Measurements from ENCODE around the gene ZFP42. TPM values are rescaled to one million over a fixed set of nuclear protein-coding genes. Genes with fewer than 3 reads are reported as not detected.

Gene ZFP42
- total and polyA plus RNA-seq, 4 donors, result 0.22 to 0.55 (median 0.46) TPM

- no peaks in the 10 kb centered on the region for H3K4me1 ChIP-seq (ENCODE audit: control insufficient read depth, insufficient read depth, low read length)
- no peak overlapping the region for H3K27ac ChIP-seq (ENCODE audit: low read depth, low read length)
- H3K27me3 ChIP-seq (ENCODE audit: control insufficient read depth, insufficient read depth, low read length), result no peaks in the 10 kb centered on the region
- no peaks in the 10 kb centered on the region for H3K36me3 ChIP-seq (ENCODE audit: control insufficient read depth, insufficient read depth, low read length)
- H3K4me3 ChIP-seq (ENCODE audit: low read depth, low read length), result no peak overlapping the region
- 71% methylated on average over 7 of the region's 14 CpGs for WGBS (ENCODE audit: insufficient coverage)
- no peak for DNase-seq (ENCODE audit: low read depth in 4 of 6, low spot score in 6 of 6)
- no peaks in the 10 kb centered on the region for H3K9me3 ChIP-seq (ENCODE audit: control insufficient read depth, insufficient read depth, low read length)
Observed at GRCh38 chr4:188015025-188015940, 19.7 kb downstream of the ZFP42 start.

GRCh38 chr4:188016754-188017153, 21.2 kb downstream of the ZFP42 start:
- Histone ChIP-seq H3K4me3 (ENCODE audit: low read depth, low read length) (no peak overlapping the region), H3K27ac (ENCODE audit: low read depth, low read length) (no peak overlapping the region), H3K9me3 (ENCODE audit: control insufficient read depth, insufficient read depth, low read length) (no peaks in the 10 kb centered on the region), H3K27me3 (ENCODE audit: control insufficient read depth, insufficient read depth, low read length) (no peaks in the 10 kb centered on the region), H3K36me3 (ENCODE audit: control insufficient read depth, insufficient read depth, low read length) (no peaks in the 10 kb centered on the region), H3K4me1 (ENCODE audit: control insufficient read depth, insufficient read depth, low read length) (no peaks in the 10 kb centered on the region)
- WGBS (ENCODE audit: insufficient coverage), result 16% methylated on average over 7 of the region's 7 CpGs
- DNase-seq (ENCODE audit: low read depth in 4 of 6, low spot score in 6 of 6), result no peak

- no CpG with 5 or more reads among the region's 6 CpGs for WGBS (ENCODE audit: insufficient coverage)
- no peak for DNase-seq (ENCODE audit: low read depth in 4 of 6, low spot score in 6 of 6)
- no peak overlapping the region for H3K4me3 ChIP-seq (ENCODE audit: low read depth, low read length)
- no peaks in the 10 kb centered on the region for H3K9me3 ChIP-seq (ENCODE audit: control insufficient read depth, insufficient read depth, low read length)
- no peaks in the 10 kb centered on the region for H3K36me3 ChIP-seq (ENCODE audit: control insufficient read depth, insufficient read depth, low read length)
- H3K4me1 ChIP-seq (ENCODE audit: control insufficient read depth, insufficient read depth, low read length), result no peaks in the 10 kb centered on the region
- no peak overlapping the region for H3K27ac ChIP-seq (ENCODE audit: low read depth, low read length)
- H3K27me3 ChIP-seq (ENCODE audit: control insufficient read depth, insufficient read depth, low read length), result no peaks in the 10 kb centered on the region
Observed at GRCh38 chr4:188018262-188018661, 22.7 kb downstream of the ZFP42 start.

GRCh38 chr4:188021548-188022249, 26.1 kb downstream of the ZFP42 start:
- H3K27ac ChIP-seq (ENCODE audit: low read depth, low read length), result peak overlapping the region; percentile 10
- H3K4me3 ChIP-seq (ENCODE audit: low read depth, low read length), result no peak overlapping the region
- no peaks in the 10 kb centered on the region for H3K4me1 ChIP-seq (ENCODE audit: control insufficient read depth, insufficient read depth, low read length)
- H3K27me3 ChIP-seq (ENCODE audit: control insufficient read depth, insufficient read depth, low read length), result no peaks in the 10 kb centered on the region
- H3K9me3 ChIP-seq (ENCODE audit: control insufficient read depth, insufficient read depth, low read length), result no peaks in the 10 kb centered on the region
- DNase-seq (ENCODE audit: low read depth in 4 of 6, low spot score in 6 of 6), result no peak
- WGBS (ENCODE audit: insufficient coverage), result 0% methylated on average over 1 of the region's 5 CpGs
- no peaks in the 10 kb centered on the region for H3K36me3 ChIP-seq (ENCODE audit: control insufficient read depth, insufficient read depth, low read length)

GRCh38 chr4:188023682-188024081, 28.1 kb downstream of the ZFP42 start:
- Histone ChIP-seq H3K27me3 (ENCODE audit: control insufficient read depth, insufficient read depth, low read length) (no peaks in the 10 kb centered on the region), H3K27ac (ENCODE audit: low read depth, low read length) (no peak overlapping the region), H3K36me3 (ENCODE audit: control insufficient read depth, insufficient read depth, low read length) (no peaks in the 10 kb centered on the region), H3K4me3 (ENCODE audit: low read depth, low read length) (no peak overlapping the region), H3K9me3 (ENCODE audit: control insufficient read depth, insufficient read depth, low read length) (no peaks in the 10 kb centered on the region), H3K4me1 (ENCODE audit: control insufficient read depth, insufficient read depth, low read length) (no peaks in the 10 kb centered on the region)
- 0% methylated on average over 1 of the region's 6 CpGs for WGBS (ENCODE audit: insufficient coverage)
- no peak for DNase-seq (ENCODE audit: low read depth in 4 of 6, low spot score in 6 of 6)

GRCh38 chr4:188025476-188025875, 29.9 kb downstream of the ZFP42 start:
- Histone ChIP-seq H3K27ac (ENCODE audit: low read depth, low read length) (no peak overlapping the region), H3K4me3 (ENCODE audit: low read depth, low read length) (no peak overlapping the region), H3K9me3 (ENCODE audit: control insufficient read depth, insufficient read depth, low read length) (no peaks in the 10 kb centered on the region), H3K4me1 (ENCODE audit: control insufficient read depth, insufficient read depth, low read length) (no peaks in the 10 kb centered on the region), H3K27me3 (ENCODE audit: control insufficient read depth, insufficient read depth, low read length) (no peaks in the 10 kb centered on the region), H3K36me3 (ENCODE audit: control insufficient read depth, insufficient read depth, low read length) (no peaks in the 10 kb centered on the region)
- peak in 1 of 6 donors; percentile 28 for DNase-seq (ENCODE audit: low read depth in 4 of 6, low spot score in 6 of 6)
- 83% methylated on average over 1 of the region's 2 CpGs for whole genome bisulfite sequencing (ENCODE audit: insufficient coverage)

- no peak overlapping the region for H3K27ac ChIP-seq (ENCODE audit: low read depth, low read length)
- no peak overlapping the region for H3K4me3 ChIP-seq (ENCODE audit: low read depth, low read length)
- no peaks in the 10 kb centered on the region for H3K9me3 ChIP-seq (ENCODE audit: control insufficient read depth, insufficient read depth, low read length)
- no peaks in the 10 kb centered on the region for H3K36me3 ChIP-seq (ENCODE audit: control insufficient read depth, insufficient read depth, low read length)
- H3K27me3 ChIP-seq (ENCODE audit: control insufficient read depth, insufficient read depth, low read length), result peaks cover 9% of the 10 kb centered on the region
- 89% methylated on average over 12 of the region's 13 CpGs for WGBS (ENCODE audit: insufficient coverage)
- H3K4me1 ChIP-seq (ENCODE audit: control insufficient read depth, insufficient read depth, low read length), result peaks cover 11% of the 10 kb centered on the region
- DNase-seq (ENCODE audit: low read depth in 4 of 6, low spot score in 6 of 6), result no peak
Observed at GRCh38 chr4:188029114-188029513, 33.5 kb downstream of the ZFP42 start.

- H3K4me1 ChIP-seq (ENCODE audit: control insufficient read depth, insufficient read depth, low read length), result peaks cover 11% of the 10 kb centered on the region
- DNase-seq (ENCODE audit: low read depth in 4 of 6, low spot score in 6 of 6), result no peak
- H3K27me3 ChIP-seq (ENCODE audit: control insufficient read depth, insufficient read depth, low read length), result peaks cover 9% of the 10 kb centered on the region
- WGBS (ENCODE audit: insufficient coverage), result 80% methylated on average over 1 of the region's 3 CpGs
- no peak overlapping the region for H3K4me3 ChIP-seq (ENCODE audit: low read depth, low read length)
- H3K36me3 ChIP-seq (ENCODE audit: control insufficient read depth, insufficient read depth, low read length), result no peaks in the 10 kb centered on the region
- H3K9me3 ChIP-seq (ENCODE audit: control insufficient read depth, insufficient read depth, low read length), result no peaks in the 10 kb centered on the region
- no peak overlapping the region for H3K27ac ChIP-seq (ENCODE audit: low read depth, low read length)
Observed at GRCh38 chr4:188030401-188030800, 34.8 kb downstream of the ZFP42 start.

- WGBS (ENCODE audit: insufficient coverage), result 18% methylated on average over 13 of the region's 18 CpGs
- Histone ChIP-seq H3K27me3 (ENCODE audit: control insufficient read depth, insufficient read depth, low read length) (peaks cover 9% of the 10 kb centered on the region), H3K4me3 (ENCODE audit: low read depth, low read length) (no peak overlapping the region), H3K9me3 (ENCODE audit: control insufficient read depth, insufficient read depth, low read length) (no peaks in the 10 kb centered on the region), H3K4me1 (ENCODE audit: control insufficient read depth, insufficient read depth, low read length) (peaks cover 11% of the 10 kb centered on the region), H3K27ac (ENCODE audit: low read depth, low read length) (no peak overlapping the region), H3K36me3 (ENCODE audit: control insufficient read depth, insufficient read depth, low read length) (no peaks in the 10 kb centered on the region)
- no peak for DNase-seq (ENCODE audit: low read depth in 4 of 6, low spot score in 6 of 6)
Observed at GRCh38 chr4:188031751-188032150, 36.2 kb downstream of the ZFP42 start.
